ENCODE data around the gene FANCD2OS.
"Not testable (repeated sequence)": the region's sequence is repeated elsewhere in the genome, so short reads cannot be mapped to it uniquely, and the experiment has no call there.

The FANCD2OS gene

DNA sequence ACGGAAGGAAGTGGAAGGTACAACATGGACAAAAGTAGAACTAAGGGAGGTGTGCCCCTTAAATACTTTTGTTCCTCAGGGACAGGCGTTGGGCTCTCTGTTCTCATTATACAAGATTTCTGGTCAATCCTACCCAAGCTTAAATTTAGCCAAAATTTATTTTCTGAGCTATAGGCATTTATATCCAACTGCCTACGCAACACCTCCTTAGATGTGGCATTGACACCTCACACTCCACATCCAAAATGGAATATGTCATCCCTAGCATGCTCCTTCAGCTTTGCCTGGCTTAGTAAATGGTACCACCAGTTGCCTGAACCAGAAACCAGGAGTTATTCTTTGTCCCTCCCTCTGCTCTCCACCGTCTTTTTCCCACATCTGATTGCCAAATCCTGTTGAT, 26.2 kb downstream of the FANCD2OS start:
- TF ChIP-seq, protein P1, sequence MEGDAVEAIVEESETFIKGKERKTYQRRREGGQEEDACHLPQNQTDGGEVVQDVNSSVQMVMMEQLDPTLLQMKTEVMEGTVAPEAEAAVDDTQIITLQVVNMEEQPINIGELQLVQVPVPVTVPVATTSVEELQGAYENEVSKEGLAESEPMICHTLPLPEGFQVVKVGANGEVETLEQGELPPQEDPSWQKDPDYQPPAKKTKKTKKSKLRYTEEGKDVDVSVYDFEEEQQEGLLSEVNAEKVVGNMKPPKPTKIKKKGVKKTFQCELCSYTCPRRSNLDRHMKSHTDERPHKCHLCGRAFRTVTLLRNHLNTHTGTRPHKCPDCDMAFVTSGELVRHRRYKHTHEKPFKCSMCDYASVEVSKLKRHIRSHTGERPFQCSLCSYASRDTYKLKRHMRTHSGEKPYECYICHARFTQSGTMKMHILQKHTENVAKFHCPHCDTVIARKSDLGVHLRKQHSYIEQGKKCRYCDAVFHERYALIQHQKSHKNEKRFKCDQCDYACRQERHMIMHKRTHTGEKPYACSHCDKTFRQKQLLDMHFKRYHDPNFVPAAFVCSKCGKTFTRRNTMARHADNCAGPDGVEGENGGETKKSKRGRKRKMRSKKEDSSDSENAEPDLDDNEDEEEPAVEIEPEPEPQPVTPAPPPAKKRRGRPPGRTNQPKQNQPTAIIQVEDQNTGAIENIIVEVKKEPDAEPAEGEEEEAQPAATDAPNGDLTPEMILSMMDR (conservative IDR thresholded peaks at IDR 0.05; ENCODE audit: control insufficient read depth, insufficient read depth, low read depth, low read length) = no peak
- DNase-seq (ENCODE audit: low read depth) = no peak
- no peak overlapping the region for H3K4me3 ChIP-seq (ENCODE audit: control insufficient read depth, low read depth, low read length)

DNA sequence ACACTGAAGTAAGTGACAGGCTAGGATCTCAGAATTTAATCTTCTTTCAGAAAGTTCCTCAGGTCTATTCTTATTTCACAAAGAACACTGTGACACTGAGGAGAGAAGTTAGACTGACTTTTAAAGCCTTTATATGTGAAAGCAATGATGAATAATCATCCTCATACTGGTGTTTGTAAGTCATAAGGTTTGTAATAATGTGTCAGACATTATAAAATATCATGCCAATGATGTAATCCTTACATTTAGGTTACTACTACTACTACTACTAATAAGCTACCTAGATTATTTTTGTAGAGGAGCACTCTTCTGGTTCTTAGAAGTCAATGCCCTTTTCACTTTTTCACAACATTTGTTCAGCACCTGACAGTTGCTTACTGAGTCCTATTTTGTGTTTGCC, 33.4 kb downstream of the FANCD2OS start:
- no peak overlapping the region for H3K4me3 ChIP-seq (ENCODE audit: control insufficient read depth, low read depth, low read length)
- TF ChIP-seq, protein P1 (conservative IDR thresholded peaks at IDR 0.05; ENCODE audit: control insufficient read depth, insufficient read depth, low read depth, low read length) = no peak
- DNase-seq (ENCODE audit: low read depth) = no peak

DNA sequence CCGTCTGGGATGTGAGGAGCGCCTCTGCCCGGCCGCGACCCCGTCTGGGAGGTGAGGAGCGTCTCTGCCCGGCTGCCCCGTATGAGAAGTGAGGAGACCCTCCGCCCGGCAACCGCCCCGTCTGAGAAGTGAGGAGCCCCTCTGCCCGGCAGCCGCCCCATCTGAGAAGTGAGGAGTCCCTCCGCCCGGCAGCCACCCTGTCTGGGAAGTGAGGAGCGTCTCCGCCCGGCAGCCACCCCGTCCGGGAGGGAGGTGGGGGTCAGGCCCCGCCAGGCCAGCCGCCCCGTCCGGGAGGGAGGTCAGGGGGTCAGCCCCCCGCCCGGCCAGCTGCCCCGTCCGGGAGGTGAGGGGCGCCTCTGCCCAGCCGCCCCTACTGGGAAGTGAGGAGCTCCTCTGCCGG, 38.0 kb downstream of the FANCD2OS start:
- H3K4me3 ChIP-seq (ENCODE audit: control insufficient read depth, low read depth, low read length); DNase-seq (ENCODE audit: low read depth): not testable (repeated sequence)

DNA sequence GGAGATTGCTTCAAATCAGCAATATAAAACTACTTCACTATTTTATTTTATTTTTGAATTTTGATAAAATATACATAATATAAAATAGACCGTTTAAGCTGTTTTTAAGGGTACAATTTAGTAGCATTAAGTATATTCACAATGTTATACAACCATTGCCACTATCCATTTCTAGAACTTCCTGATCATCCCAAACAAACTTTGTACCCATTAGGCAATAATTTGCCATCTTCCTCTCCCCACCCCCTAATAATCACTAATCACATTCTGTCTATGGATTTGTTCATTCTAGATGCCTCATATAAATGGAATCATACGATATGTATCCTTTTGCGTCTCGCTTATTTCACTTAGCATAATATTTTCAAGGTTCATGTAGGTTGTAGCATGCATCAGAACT, 53.0 kb downstream of the FANCD2OS start:
- DNase-seq (ENCODE audit: low read depth) = no peak
- TF ChIP-seq, protein P1 (conservative IDR thresholded peaks at IDR 0.05; ENCODE audit: control insufficient read depth, insufficient read depth, low read depth, low read length) = no peak

More for the DNA sequence above, 53.0 kb downstream of the FANCD2OS start:
- H3K4me3 ChIP-seq (ENCODE audit: control insufficient read depth, low read depth, low read length) = no peak overlapping the region

Measured in fibroblast of mammary gland (primary cell).